Psoas muscle (tissue), 8 donors: ENCODE measurements around the gene EMC10. TPM values are rescaled to one million over a fixed set of nuclear protein-coding genes. Genes with fewer than 3 reads are reported as not detected.
A peak's percentile ranks its signal among the peaks of the same experiment; 100 is the strongest.

Source experiments
- ATAC-seq, 4 donors: fragments of 200-7000 bp; cut with Tn5 transposase; one replicate each; pipeline ENCODE4 v1.9.1; 2020; ENCODE audit warnings: moderate library complexity in 3 of 4, mild to moderate bottlenecking in 2 of 4
- DNase-seq, 2 donors: peaks; one replicate each; pipeline ENCODE4 v3.0.0-alpha.2; 2020
- H3K27ac ChIP-seq: fragments of 200-600 bp; one replicate; pipeline ENCODE4 v1.8.0; 2022
- H3K27me3 ChIP-seq, 3 donors: fragments of 200-600 bp in 1 of 3; one replicate each; pipeline versions ENCODE4 v1.6.1 to v1.8.0; 2013 to 2022; ENCODE audit warnings: low read length in 2 of 3, mild to moderate bottlenecking in 2 of 3, moderate library complexity in 1 of 3; ENCODE audit not compliant: insufficient read depth in 3 of 3
- H3K36me3 ChIP-seq, 2 donors: fragments of 200-600 bp in 1 of 2; one replicate each; pipeline versions ENCODE4 v1.6.1 to v1.8.0; 2013 to 2022; ENCODE audit warnings: low read depth in 1 of 2, mild to moderate bottlenecking in 1 of 2, moderate library complexity in 1 of 2; ENCODE audit not compliant: insufficient read depth in 1 of 2
- H3K4me1 ChIP-seq: fragments of 200-600 bp; one replicate; pipeline ENCODE4 v1.8.0; 2022
- H3K4me3 ChIP-seq: fragments of 200-600 bp; one replicate; pipeline ENCODE4 v1.8.0; 2022; ENCODE audit warnings: mild to moderate bottlenecking
- H3K9me3 ChIP-seq: fragments of 200-600 bp; one replicate; pipeline ENCODE4 v1.8.0; 2022
- CTCF ChIP-seq: fragments of 200-600 bp; IDR thresholded peaks from one replicate; pipeline ENCODE4 v1.8.0; 2022; ENCODE audit warnings: antibody characterized with exemption
- WGBS, 3 donors: extraction: QIAGEN DNeasy Blood & Tissue Kit; methylation state at CpG; one replicate each; pipeline versions ENCODE4 v1.1.6 to v1.1.7; 2013; 5-methylcytosine and 5-hydroxymethylcytosine counted together
- intact Hi-C, 2 donors: fragments of 100-400 bp; cut with DNase I; formaldehyde crosslinking; loops; one replicate each; pipeline versions ENCODE4 v1.11.0 to v1.14.2; 2022
- polyA plus RNA-seq, 3 donors: library from polyadenylated mRNA; stranded (reverse); fragments of 200-250 nt; gene quantifications; one replicate each; pipeline ENCODE4 v1.2.3, GENCODE V29; 2013
- total RNA-seq, 4 donors: library from RNA; stranded (reverse); fragmentation: NEBNext Ultra II Directional in 2 of 4; extraction: Animal tissue kit (Norgen Biotek cat#: 25700) in 2 of 4; gene quantifications; one replicate each; pipeline versions ENCODE4 v1.2.1 to v1.2.4, GENCODE V29; 2021 to 2023
- donor health status: healthy with polysubstance abuse.
- donor health status: DM: no; HTN: no; CAD: no; lungs with moderate emphysema.
- donor health status: Bipolar disorder and iron deficiency.
- donor health status: healthy.
- donor health status: DM: yes; HTN: yes; CAD: no.
- donor health status: DM: no; HTN: no; CAD: no.
- donor health status: DM: no; HTN: no; CAD: no.
- donor health status: DM: yes; HTN: yes; CAD: no.

Gene EMC10
- total and polyA plus RNA-seq, 7 donors: 32.6 to 47.5 (median 37.6) TPM

- intact Hi-C loops: loop anchor here in 1 of 2 donors (2.0 kb wide), 1 partner anchor 69 kb away; the partner anchor contains the start of gene MYBPC2
- ATAC-seq (peak; percentile 47 to 69 (median 64)), DNase-seq (peak; percentile 69 to 86)
- Histone ChIP-seq H3K9me3 (no peaks in the 10 kb centered on the region), H3K4me3 (peak overlapping the region; percentile 68), H3K36me3 (peaks cover 0 to 10% of the 10 kb centered on the region in 2 donors), H3K4me1 (peaks cover 7% of the 10 kb centered on the region), H3K27ac (peak overlapping the region; percentile 94), H3K27me3 (no peaks in the 10 kb centered on the region)
- 32 to 41% (median 37%) methylated on average over 25 of the region's 25 CpGs for WGBS, 3 donors
- TF ChIP-seq CTCF: no peak
Measured at GRCh38 chr19:50501568-50502475, 25.5 kb downstream of the EMC10 start.

GRCh38 chr19:50505856-50506611, 29.7 kb downstream of the EMC10 start:
- TF ChIP-seq CTCF: no peak
- Histone ChIP-seq H3K27ac (no peak overlapping the region), H3K9me3 (no peaks in the 10 kb centered on the region), H3K36me3 (peaks cover 0 to 10% of the 10 kb centered on the region in 2 donors), H3K4me3 (no peak overlapping the region), H3K27me3 (no peaks in the 10 kb centered on the region), H3K4me1 (peaks cover 14% of the 10 kb centered on the region)
- intact Hi-C loops: no loop called here
- WGBS, 3 donors: 88 to 91% (median 89%) methylated on average over 27 to 30 of the region's 30 CpGs
- ATAC-seq (no peak), DNase-seq (peak in 1 of 2 donors; percentile 48)

- peaks cover 0 to 10% of the 10 kb centered on the region in 2 donors for H3K36me3 ChIP-seq
- H3K4me1 ChIP-seq: peaks cover 7% of the 10 kb centered on the region
- no peaks in the 10 kb centered on the region for H3K27me3 ChIP-seq
- H3K9me3 ChIP-seq: no peaks in the 10 kb centered on the region
- DNase-seq (no peak), ATAC-seq (no peak)
- H3K4me3 ChIP-seq: no peak overlapping the region
- intact Hi-C loops: no loop called here
- TF ChIP-seq CTCF: no peak
- WGBS, 3 donors: 93 to 95% (median 93%) methylated on average over 6 to 10 of the region's 10 CpGs
- H3K27ac ChIP-seq: no peak overlapping the region
Measured at GRCh38 chr19:50506700-50507099, 30.4 kb downstream of the EMC10 start.

GRCh38 chr19:50507376-50507775, 31.1 kb downstream of the EMC10 start:
- ATAC-seq: no peak
- intact Hi-C loops: no loop called here
- Histone ChIP-seq H3K4me3 (no peak overlapping the region), H3K36me3 (peaks cover 0 to 10% of the 10 kb centered on the region in 2 donors), H3K27ac (no peak overlapping the region), H3K9me3 (no peaks in the 10 kb centered on the region), H3K4me1 (peaks cover 7% of the 10 kb centered on the region), H3K27me3 (no peaks in the 10 kb centered on the region)
- TF ChIP-seq CTCF: no peak
- no peak for DNase-seq
- 89 to 95% (median 92%) methylated on average over 8 of the region's 8 CpGs for WGBS, 3 donors
